Naive thymus-derived CD4-positive, alpha-beta T cell (primary cell): ENCODE results near the gene RCSD1. TPM values are rescaled to one million over a fixed set of nuclear protein-coding genes. Genes with fewer than 3 reads are reported as not detected.

ENCODE experiments used
- ATAC-seq: fragments of 150-1000 bp; cut with Tn5 transposase; 2 replicates; pipeline ENCODE4 v1.10.0; 2021; ENCODE audit warnings: mild to moderate bottlenecking, moderate library complexity
- CTCF ChIA-PET: fragments of 350-600 bp; sonication (Branson Sonifier 250); formaldehyde crosslinking; loops from one replicate; lab custom pipeline; 2021; ENCODE audit warnings: antibody characterized with exemption; lab: Charles Lee
- POLR2A ChIA-PET: fragments of 350-600 bp; sonication (Branson Sonifier 250); formaldehyde crosslinking; loops from one replicate; lab custom pipeline; 2021; ENCODE audit warnings: antibody characterized with exemption, inconsistent platforms; lab: Charles Lee
- DNase-seq, 9 donors: peaks; one replicate each; pipeline versions ENCODE4 v3.0.0 to v3.0.0-alpha.2; 2020 to 2022; ENCODE audit warnings: mixed read lengths in 1 of 9
- H3K27ac ChIP-seq: one replicate; pipeline ENCODE4 v1.7.0; 2013; ENCODE audit warnings: mild to moderate bottlenecking, low read depth, low read length, moderate library complexity
- H3K27me3 ChIP-seq, 2 donors: one replicate each; pipeline ENCODE4 v1.7.0; 2013; ENCODE audit warnings: low read length in 2 of 2, mild to moderate bottlenecking in 2 of 2, moderate library complexity in 2 of 2; ENCODE audit not compliant: control insufficient read depth in 2 of 2, insufficient read depth in 2 of 2
- H3K36me3 ChIP-seq, 3 experiments: 1 replicate in 2 of 3; 2 replicates in 1 of 3; pipeline ENCODE4 v1.7.0; 2013; ENCODE audit warnings: low read length in 3 of 3, mild to moderate bottlenecking in 3 of 3, moderate library complexity in 1 of 3; ENCODE audit not compliant: insufficient read depth in 3 of 3, control insufficient read depth in 2 of 3
- H3K4me1 ChIP-seq, 2 donors: one replicate each; pipeline ENCODE4 v1.7.0; 2013; ENCODE audit warnings: low read length in 2 of 2, mild to moderate bottlenecking in 2 of 2, moderate library complexity in 1 of 2; ENCODE audit not compliant: control insufficient read depth in 2 of 2, insufficient read depth in 2 of 2
- H3K4me3 ChIP-seq: 2 replicates; pipeline ENCODE4 v1.7.0; 2013; ENCODE audit warnings: mild to moderate bottlenecking, low read length
- H3K9me3 ChIP-seq, 3 experiments: 1 replicate in 2 of 3; 2 replicates in 1 of 3; pipeline ENCODE4 v1.7.0; 2013; ENCODE audit warnings: low read length in 3 of 3; ENCODE audit not compliant: control insufficient read depth in 2 of 3
- H3K27ac Mint-ChIP-seq, 9 donors: one replicate each; pipeline ENCODE4 v1.8.0; 2020 to 2022; ENCODE audit warnings: mixed read lengths in 9 of 9, mild to moderate bottlenecking in 8 of 9, moderate library complexity in 5 of 9, inconsistent platforms in 2 of 9
- H3K27me3 Mint-ChIP-seq, 5 donors: one replicate each; pipeline ENCODE4 v1.8.0; 2021 to 2022; ENCODE audit warnings: mixed read lengths in 5 of 5, mild to moderate bottlenecking in 1 of 5
- H3K36me3 Mint-ChIP-seq, 5 donors: one replicate each; pipeline ENCODE4 v1.8.0; 2020 to 2022; ENCODE audit warnings: mixed read lengths in 5 of 5, mild to moderate bottlenecking in 3 of 5, inconsistent platforms in 1 of 5
- H3K4me1 Mint-ChIP-seq, 7 donors: one replicate each; pipeline ENCODE4 v1.8.0; 2020 to 2022; ENCODE audit warnings: mixed read lengths in 7 of 7, mild to moderate bottlenecking in 3 of 7, inconsistent platforms in 1 of 7
- H3K4me3 Mint-ChIP-seq, 10 donors: one replicate each; pipeline ENCODE4 v1.8.0; 2020 to 2022; ENCODE audit warnings: mild to moderate bottlenecking in 10 of 10, mixed read lengths in 10 of 10, moderate library complexity in 6 of 10, inconsistent platforms in 2 of 10
- H3K9me3 Mint-ChIP-seq, 11 donors: one replicate each; pipeline ENCODE4 v1.8.0; 2020 to 2022; ENCODE audit warnings: mixed read lengths in 11 of 11, mild to moderate bottlenecking in 4 of 11, inconsistent platforms in 1 of 11, moderate library complexity in 1 of 11
- intact Hi-C, 2 donors: fragments of 100-400 bp; cut with micrococcal nuclease; formaldehyde crosslinking; loops; one replicate each; pipeline ENCODE4 v1.15.1; 2023
- polyA plus RNA-seq, 2 donors: library from polyadenylated mRNA; unstranded; fragments of 300-500 nt; fragmentation: Illumina TruSeq; gene quantifications; one replicate each; pipeline ENCODE4 v1.2.3, GENCODE V29; 2021
- total RNA-seq, 6 experiments: library from RNA in 5 of 6; stranded (reverse) in 5 of 6; gene quantifications; 1 replicate in 5 of 6; 2 replicates in 1 of 6; pipeline ENCODE4 v1.2.3 and lab custom pipeline; 2021 to 2026

RCSD1 gene
- total and polyA plus RNA-seq, 7 experiments from 2014 or later, result 75.0 to 153 (median 135) TPM

- POLR2A ChIA-PET, result no interaction called here
- no peak for DNase-seq
- Histone ChIP-seq H3K27me3 (no peaks in the 10 kb centered on the region), H3K4me1 (no peaks in the 10 kb centered on the region), H3K4me3 (no peak overlapping the region), H3K27ac (no peak overlapping the region), H3K36me3 (no peaks in the 10 kb centered on the region), H3K9me3 (no peaks in the 10 kb centered on the region)
- no peak overlapping the region for H3K4me3 Mint-ChIP-seq
- no peaks in the 10 kb centered on the region for H3K27me3 Mint-ChIP-seq
- no peak for ATAC-seq
- H3K9me3 Mint-ChIP-seq, result no peaks in the 10 kb centered on the region
- peaks cover 13 to 22% (median 16%) of the 10 kb centered on the region in 7 donors for H3K4me1 Mint-ChIP-seq
- intact Hi-C loops, result no loop called here
- H3K36me3 Mint-ChIP-seq, result peaks cover 0 to 6% (median 0%) of the 10 kb centered on the region in 5 donors
- no peak overlapping the region for H3K27ac Mint-ChIP-seq
- CTCF ChIA-PET, result no interaction called here
Observed at GRCh38 chr1:167748906-167749305, 118.9 kb downstream of the RCSD1 start.

DNA sequence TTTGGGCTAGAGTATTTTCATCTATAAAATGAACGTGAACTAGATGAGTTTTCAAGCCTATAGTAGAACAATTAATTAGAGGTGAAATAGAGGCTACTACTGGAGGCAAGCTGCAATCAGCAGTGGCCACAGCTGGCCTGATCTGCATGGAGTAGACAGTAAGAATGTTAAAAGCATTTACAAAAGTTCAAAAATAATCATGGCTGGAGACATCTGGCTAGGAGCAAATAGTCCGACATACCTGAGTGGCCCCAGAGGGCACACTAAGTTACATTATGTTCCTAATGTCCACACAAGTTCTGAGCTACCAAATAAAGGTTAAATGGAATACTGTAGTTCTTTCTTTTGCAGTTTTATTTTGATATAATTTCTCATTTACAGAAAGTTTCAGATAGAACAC lies 119.7 kb downstream of the RCSD1 start:
- ChIA-PET CTCF (no interaction called here), POLR2A (no interaction called here)
- no peaks in the 10 kb centered on the region for H3K4me1 ChIP-seq
- H3K27ac ChIP-seq, result no peak overlapping the region
- Mint-ChIP-seq H3K4me1 (peaks cover 13 to 22% (median 17%) of the 10 kb centered on the region in 7 donors), H3K27ac (no peak overlapping the region), H3K9me3 (no peaks in the 10 kb centered on the region), H3K36me3 (peaks cover 0 to 6% (median 0%) of the 10 kb centered on the region in 5 donors), H3K4me3 (no peak overlapping the region), H3K27me3 (no peaks in the 10 kb centered on the region)
- ATAC-seq (no peak), DNase-seq (no peak)
- intact Hi-C loops, result no loop called here
- H3K27me3 ChIP-seq, result no peaks in the 10 kb centered on the region
- no peaks in the 10 kb centered on the region for H3K36me3 ChIP-seq
- no peaks in the 10 kb centered on the region for H3K9me3 ChIP-seq
- no peak overlapping the region for H3K4me3 ChIP-seq

DNA sequence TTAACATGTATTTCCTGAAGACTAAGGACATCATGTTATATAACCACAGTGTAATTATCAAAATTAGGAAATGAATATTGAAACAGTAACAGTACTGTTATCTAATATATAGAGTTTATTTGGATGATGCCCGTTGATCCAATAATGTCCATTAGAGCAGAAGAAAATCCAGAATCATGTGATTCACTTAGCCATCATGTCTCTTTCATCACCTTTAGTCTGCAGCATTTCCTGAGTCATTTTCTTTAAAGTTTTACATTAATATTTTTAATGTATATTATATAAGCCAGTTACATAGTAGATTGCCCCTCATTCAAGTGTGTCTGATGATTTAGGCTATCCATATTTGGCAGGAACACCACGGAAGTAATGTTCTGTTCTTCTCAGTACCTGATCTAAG lies 120.6 kb downstream of the RCSD1 start:
- no peak overlapping the region for H3K4me3 Mint-ChIP-seq
- Histone ChIP-seq H3K4me1 (no peaks in the 10 kb centered on the region), H3K9me3 (no peaks in the 10 kb centered on the region), H3K27ac (no peak overlapping the region), H3K4me3 (no peak overlapping the region), H3K27me3 (no peaks in the 10 kb centered on the region), H3K36me3 (no peaks in the 10 kb centered on the region)
- peaks cover 13 to 23% (median 17%) of the 10 kb centered on the region in 7 donors for H3K4me1 Mint-ChIP-seq
- intact Hi-C loops, result no loop called here
- CTCF ChIA-PET, result no interaction called here
- H3K27ac Mint-ChIP-seq, result no peak overlapping the region
- DNase-seq (no peak), ATAC-seq (no peak)
- H3K36me3 Mint-ChIP-seq, result peaks cover 0 to 6% (median 0%) of the 10 kb centered on the region in 5 donors
- POLR2A ChIA-PET, result no interaction called here
- no peaks in the 10 kb centered on the region for H3K27me3 Mint-ChIP-seq
- no peaks in the 10 kb centered on the region for H3K9me3 Mint-ChIP-seq

DNA sequence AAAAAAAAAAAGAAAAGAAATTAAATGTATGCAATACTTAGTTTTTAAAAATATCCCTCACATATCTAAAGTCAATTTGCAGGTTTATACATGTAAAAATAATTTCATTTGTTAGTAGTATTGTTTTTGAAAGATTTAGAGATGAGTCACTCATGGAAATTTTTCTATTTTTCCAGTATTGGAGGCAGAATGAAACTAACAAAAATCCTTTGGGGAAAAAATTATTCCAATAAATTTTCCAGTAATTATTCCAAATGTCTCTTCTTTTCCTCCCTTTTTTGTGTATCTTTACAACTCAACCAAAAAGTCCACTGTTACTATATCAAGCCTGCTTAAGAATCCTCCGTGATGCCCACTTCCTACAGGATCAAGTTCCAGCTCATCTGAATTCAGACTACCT lies 121.6 kb downstream of the RCSD1 start:
- Histone ChIP-seq H3K4me3 (no peak overlapping the region), H3K4me1 (no peaks in the 10 kb centered on the region), H3K27me3 (no peaks in the 10 kb centered on the region), H3K9me3 (no peaks in the 10 kb centered on the region), H3K27ac (no peak overlapping the region), H3K36me3 (no peaks in the 10 kb centered on the region)
- Mint-ChIP-seq H3K27me3 (no peaks in the 10 kb centered on the region), H3K27ac (no peak overlapping the region), H3K36me3 (peaks cover 0 to 6% (median 0%) of the 10 kb centered on the region in 5 donors), H3K9me3 (no peaks in the 10 kb centered on the region), H3K4me3 (no peak overlapping the region), H3K4me1 (peaks cover 7 to 26% (median 23%) of the 10 kb centered on the region in 7 donors)
- ChIA-PET CTCF (no interaction called here), POLR2A (no interaction called here)
- DNase-seq (no peak), ATAC-seq (no peak)
- intact Hi-C loops, result no loop called here

DNA sequence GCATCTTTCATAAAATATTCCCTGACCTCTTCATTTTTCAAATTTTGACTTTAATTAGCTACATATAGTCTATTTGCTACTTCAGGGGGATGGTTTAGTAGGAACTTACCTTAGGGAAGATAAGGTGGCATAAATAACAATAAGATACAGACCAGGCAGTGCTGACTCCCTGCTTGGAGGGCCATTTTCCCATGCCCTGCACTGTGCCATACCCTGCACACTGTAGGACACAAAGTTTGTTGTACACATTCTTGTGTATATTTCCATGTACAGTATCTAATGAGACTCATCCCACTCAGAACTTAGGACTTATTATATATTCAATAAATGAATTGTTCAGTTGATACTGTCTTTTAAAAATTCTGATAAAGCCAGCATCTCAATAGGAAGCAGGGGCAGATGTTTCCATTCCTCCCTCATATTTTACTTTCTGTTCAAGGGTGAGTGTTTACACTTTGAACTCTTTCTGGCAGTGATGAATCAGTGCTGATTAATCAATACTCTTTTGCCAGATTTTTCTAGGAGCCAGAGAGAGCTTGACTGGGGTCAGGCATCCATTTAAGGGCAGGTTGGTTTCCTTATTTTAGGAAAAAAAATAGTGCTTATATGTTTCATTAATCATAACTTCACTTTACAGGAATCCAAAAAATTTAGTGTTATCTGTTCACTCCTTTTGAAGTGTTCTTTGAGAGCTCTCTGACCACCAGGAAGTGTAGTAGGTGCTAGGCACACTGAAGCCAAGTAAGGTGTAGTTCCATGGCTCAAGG lies 122.4 kb downstream of the RCSD1 start:
- Mint-ChIP-seq H3K36me3 (peaks cover 0 to 6% (median 0%) of the 10 kb centered on the region in 5 donors), H3K4me3 (peak overlapping the region in 4 of 10 donors; percentile 3 to 22 (median 13)), H3K27ac (peak overlapping the region; percentile 0 to 73 (median 29)), H3K27me3 (no peaks in the 10 kb centered on the region), H3K4me1 (peaks cover 10 to 31% (median 29%) of the 10 kb centered on the region in 7 donors), H3K9me3 (no peaks in the 10 kb centered on the region)
- Histone ChIP-seq H3K36me3 (no peaks in the 10 kb centered on the region), H3K27me3 (no peaks in the 10 kb centered on the region), H3K4me3 (no peak overlapping the region), H3K9me3 (no peaks in the 10 kb centered on the region), H3K27ac (no peak overlapping the region), H3K4me1 (no peaks in the 10 kb centered on the region)
- DNase-seq, result no peak
- intact Hi-C loops, result no loop called here
- ATAC-seq, result no peak
- ChIA-PET CTCF (no interaction called here), POLR2A (interaction anchor here (0.6 kb wide), 1 partner anchor 24 kb away, joined by 3 read pairs; no protein-coding TSS in a partner anchor)

GRCh38 chr1:167755654-167756053 lies 125.6 kb downstream of the RCSD1 start:
- peaks cover 13 to 44% (median 36%) of the 10 kb centered on the region in 7 donors for H3K4me1 Mint-ChIP-seq
- no peak overlapping the region for H3K4me3 ChIP-seq
- no peaks in the 10 kb centered on the region for H3K4me1 ChIP-seq
- no peaks in the 10 kb centered on the region for H3K27me3 Mint-ChIP-seq
- DNase-seq (no peak), ATAC-seq (no peak)
- peaks cover 0 to 9% (median 0%) of the 10 kb centered on the region in 5 donors for H3K36me3 Mint-ChIP-seq
- no peaks in the 10 kb centered on the region for H3K36me3 ChIP-seq
- H3K9me3 ChIP-seq, result no peaks in the 10 kb centered on the region
- intact Hi-C loops, result no loop called here
- no peaks in the 10 kb centered on the region for H3K9me3 Mint-ChIP-seq
- ChIA-PET CTCF (no interaction called here), POLR2A (no interaction called here)
- H3K27ac ChIP-seq, result no peak overlapping the region
- no peaks in the 10 kb centered on the region for H3K27me3 ChIP-seq
- H3K4me3 Mint-ChIP-seq, result no peak overlapping the region
- H3K27ac Mint-ChIP-seq, result peak overlapping the region in 1 of 9 donors; percentile 33
